Heart left ventricle (tissue), 16 donors: ENCODE results near the gene NHLRC4. TPM values are rescaled to one million over a fixed set of nuclear protein-coding genes. Genes with fewer than 3 reads are reported as not detected.

Source experiments
- ATAC-seq, 4 donors: fragments of 200-7000 bp; cut with Tn5 transposase; one replicate each; pipeline ENCODE4 v1.9.1; 2020 to 2022; ENCODE audit warnings: moderate library complexity in 4 of 4, mild to moderate bottlenecking in 3 of 4, moderate number of reproducible peaks in 1 of 4
- DNase-seq, 5 donors: peaks; one replicate each; pipeline ENCODE4 v3.0.0-alpha.2; 2020
- H3K27ac ChIP-seq, 12 donors: fragments of 200-600 bp; sonication (generic) in 4 of 12; one replicate each; pipeline versions ENCODE4 v1.5.0 to v1.8.0; 2016 to 2022; ENCODE audit warnings: mild to moderate bottlenecking in 2 of 12
- H3K27me3 ChIP-seq, 9 donors: fragments of 200-600 bp; sonication (generic) in 2 of 9; one replicate each; pipeline versions ENCODE4 v1.5.1 to v1.8.0; 2016 to 2022; ENCODE audit warnings: mild to moderate bottlenecking in 3 of 9
- H3K36me3 ChIP-seq, 9 donors: fragments of 200-600 bp; sonication (generic) in 2 of 9; one replicate each; pipeline versions ENCODE4 v1.5.0 to v1.8.0; 2018 to 2022; ENCODE audit warnings: mild to moderate bottlenecking in 2 of 9
- H3K4me1 ChIP-seq, 12 donors: fragments of 200-600 bp; sonication (generic) in 4 of 12; one replicate each; pipeline versions ENCODE4 v1.5.0 to v1.8.0; 2016 to 2022; ENCODE audit warnings: mild to moderate bottlenecking in 3 of 12
- H3K4me3 ChIP-seq, 12 donors: fragments of 200-600 bp; sonication (generic) in 4 of 12; one replicate each; pipeline versions ENCODE4 v1.5.0 to v1.8.0; 2017 to 2022; ENCODE audit warnings: mild to moderate bottlenecking in 9 of 12, moderate library complexity in 4 of 12
- H3K9me3 ChIP-seq, 12 donors: fragments of 200-600 bp; sonication (generic) in 4 of 12; one replicate each; pipeline versions ENCODE4 v1.5.0 to v1.8.0; 2016 to 2022; ENCODE audit warnings: mild to moderate bottlenecking in 1 of 12
- CTCF ChIP-seq, 12 donors: fragments of 200-600 bp; sonication (generic) in 4 of 12; IDR thresholded peaks; one replicate each; pipeline versions ENCODE4 v1.5.0 to v1.8.0; 2018 to 2022; ENCODE audit warnings: antibody characterized with exemption in 12 of 12, mild to moderate bottlenecking in 5 of 12
- POLR2A ChIP-seq, 2 donors: fragments of 450-650 bp; IDR thresholded peaks; one replicate each; pipeline ENCODE4 v1.6.1; 2017; ENCODE audit warnings: antibody characterized with exemption in 2 of 2, mild to moderate bottlenecking in 2 of 2, moderate library complexity in 2 of 2
- WGBS, 4 donors: extraction: QIAGEN DNeasy Blood & Tissue Kit in 2 of 4; methylation state at CpG; one replicate each; pipeline versions ENCODE4 v1.1.5 to v1.1.7; 2013 to 2018; 5-methylcytosine and 5-hydroxymethylcytosine counted together
- intact Hi-C, 10 donors: fragments of 100-400 bp; cut with DNase I; formaldehyde crosslinking; loops; one replicate each; pipeline versions ENCODE4 v1.11.1 to v1.14.2; 2022
- long read RNA-seq, 3 donors: library from polyadenylated mRNA; unstranded; transcript quantifications; one replicate each; pipeline ENCODE4 v2.0.0, GENCODE V29; 2020 to 2021
- polyA plus RNA-seq, 2 donors: library from polyadenylated mRNA; stranded (reverse); fragments of 200-250 nt; gene quantifications; one replicate each; pipeline ENCODE4 v1.2.3, GENCODE V29; 2013
- total RNA-seq, 9 donors: library from RNA; depleted of rRNA in 2 of 9; stranded (reverse); fragments of >200 nt in 2 of 9; fragmentation: NEBNext Ultra II Directional in 3 of 9; extraction: Animal tissue kit (Norgen Biotek cat#: 25700) in 3 of 9; gene quantifications; one replicate each; pipeline versions ENCODE4 v1.1.0 to v1.2.4, GENCODE V29; 2016 to 2023
- donor health status: ischemic (EF 13 %, LVEDD 7.1; RV severe dilation, severe dysfunction).
- donor health status: healthy with polysubstance abuse.
- donor health status: DM: no; HTN: yes; CAD: no.
- donor health status: DM: no; HTN: no; CAD: no.
- donor health status: ischemic (EF 25% LVEDD 6.9; RV normal size, moderate dysfunction).
- donor health status: ischemic (EF 25% LVEDD 5.7; RV mildly dilated, moderate dysfunction).
- donor health status: healthy.
- donor health status: DM: yes; HTN: yes; CAD: no.
- donor health status: ischemic (EF 35%, LVEDD 5.7; RV mildly dilated, moderate dysfunction).
- donor health status: nonischemic (EF 11% LVEDD 7.7; RV severe dilation, severe dysfunction).
- donor health status: DM: yes; HTN: yes; CAD: no.
- donor health status: PGD.
- donor health status: ischemic (EF 29% LVEDD 5.4; RV normal size, mild dysfunction).
- donor health status: nonischemic (EF 23%, LVEDD 6.1; RV moderate dilation, normal function).

NHLRC4 gene, protein sequence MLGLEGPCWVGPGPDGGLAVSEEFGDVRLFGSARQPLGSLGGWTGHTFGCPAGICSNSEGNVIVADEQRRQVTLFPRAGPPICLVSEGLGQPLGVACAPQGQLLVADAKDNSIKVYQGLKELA
- total RNA-seq: under 1 TPM in 8 of 9 donors, not detected in 1; 0.23 to 0.86 (median 0.56) TPM
- polyA plus RNA-seq: under 1 TPM; 0.46 to 0.50 TPM
- long read RNA-seq, donor 1, partial matches to known transcripts: 0 of 1 reads
- long read RNA-seq, donor 1, other reads (novel, unspliced or antisense): 1 of 1 reads
- long read RNA-seq, donor 2: 0 reads
- long read RNA-seq, donor 3, partial matches to known transcripts: 0 of 1 reads
- long read RNA-seq, donor 3, other reads (novel, unspliced or antisense): 0 of 1 reads

DNA sequence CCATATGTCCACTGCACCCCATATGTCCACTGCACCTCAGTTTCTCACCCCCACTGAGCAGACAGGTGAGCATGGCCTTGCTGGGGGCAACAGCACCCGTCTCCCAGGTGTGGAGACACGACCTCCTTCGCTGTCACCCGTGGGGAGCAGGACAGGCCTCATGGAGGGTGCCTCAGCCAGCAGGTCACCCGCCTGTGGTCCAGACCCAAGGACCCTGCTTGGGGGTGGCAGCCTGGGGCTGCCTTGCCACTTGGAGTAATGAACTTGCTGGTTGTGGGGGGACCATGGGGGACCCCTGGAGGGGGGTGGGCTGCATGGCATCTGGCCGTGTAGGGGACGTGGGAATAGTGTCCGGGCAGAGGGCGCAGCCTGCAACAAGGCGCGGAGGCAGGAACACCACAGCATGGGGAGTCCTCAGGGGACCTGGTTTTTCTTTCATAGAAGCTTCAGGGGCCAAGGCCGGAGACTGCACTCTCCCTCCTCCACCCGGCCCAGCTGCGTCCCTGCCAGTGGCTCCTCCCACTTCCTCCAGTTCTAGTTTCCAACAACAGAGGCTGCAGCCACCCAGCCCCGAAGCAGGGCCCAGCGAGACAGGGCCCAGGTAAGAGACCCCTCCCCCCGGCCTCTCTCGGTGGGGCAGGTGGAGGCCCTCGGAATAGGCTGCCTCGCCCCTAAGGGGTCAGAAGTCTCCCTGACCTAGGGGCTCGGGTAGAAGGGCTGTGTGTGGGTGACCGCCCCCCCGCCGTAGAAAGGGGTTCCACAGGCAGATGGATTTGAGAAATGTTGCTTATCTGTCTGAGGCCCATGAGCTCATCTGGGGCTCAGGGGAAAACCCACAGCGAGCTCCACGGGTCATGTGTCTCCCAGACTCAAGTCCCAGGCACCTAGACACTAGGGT lies at the start of gene NHLRC4:
TSS of gene NHLRC4 (plus strand) at position 531 of the 898 bp plus-strand sequence. CDS start 1,043 bp downstream, outside the sequence.
- intact Hi-C loops: no loop called here
- ATAC-seq: peak; percentile 49 to 79 (median 52)
- H3K4me1 ChIP-seq: peaks cover 0 to 46% (median 39%) of the 10 kb centered on the region in 12 donors

GRCh38 chr16:518858-519257 lies 47.9 kb upstream of the NHLRC4 start:
- DNase-seq (no peak), ATAC-seq (peak in 1 of 4 donors; percentile 6)
- no peaks in the 10 kb centered on the region for H3K9me3 ChIP-seq
- WGBS, 4 donors: 91 to 96% (median 92%) methylated on average over 6 to 9 of the region's 9 CpGs
- H3K27ac ChIP-seq: no peak overlapping the region
- H3K27me3 ChIP-seq: no peaks in the 10 kb centered on the region
- peaks cover 0 to 61% (median 42%) of the 10 kb centered on the region in 9 donors for H3K36me3 ChIP-seq
- no peak overlapping the region for H3K4me3 ChIP-seq
- no peak for TF ChIP-seq CTCF (IDR thresholded peaks at IDR 0.05)
- no peak for TF ChIP-seq POLR2A (IDR thresholded peaks at IDR 0.05)
- intact Hi-C loops: no loop called here
- H3K4me1 ChIP-seq: no peaks in the 10 kb centered on the region

More for the DNA sequence above, at the start of gene NHLRC4:
- Histone ChIP-seq H3K27me3 (peaks cover 1 to 27% (median 4%) of the 10 kb centered on the region in 9 donors), H3K9me3 (no peaks in the 10 kb centered on the region), H3K36me3 (no peaks in the 10 kb centered on the region), H3K4me3 (peak within 1 kb of the TSS in 10 of 12 donors; percentile 39 to 58 (median 45)), H3K27ac (peak within 1 kb of the TSS in 10 of 12 donors; percentile 5 to 75 (median 64))
- TF ChIP-seq CTCF (IDR thresholded peaks at IDR 0.05) (peak in 2 of 12 donors; percentile 12 to 19), POLR2A (IDR thresholded peaks at IDR 0.05) (no peak)
- peak; percentile 81 to 87 (median 86) for DNase-seq
- 28 to 45% (median 37%) methylated on average over 11 to 26 of the region's 26 CpGs for WGBS, 4 donors

DNA sequence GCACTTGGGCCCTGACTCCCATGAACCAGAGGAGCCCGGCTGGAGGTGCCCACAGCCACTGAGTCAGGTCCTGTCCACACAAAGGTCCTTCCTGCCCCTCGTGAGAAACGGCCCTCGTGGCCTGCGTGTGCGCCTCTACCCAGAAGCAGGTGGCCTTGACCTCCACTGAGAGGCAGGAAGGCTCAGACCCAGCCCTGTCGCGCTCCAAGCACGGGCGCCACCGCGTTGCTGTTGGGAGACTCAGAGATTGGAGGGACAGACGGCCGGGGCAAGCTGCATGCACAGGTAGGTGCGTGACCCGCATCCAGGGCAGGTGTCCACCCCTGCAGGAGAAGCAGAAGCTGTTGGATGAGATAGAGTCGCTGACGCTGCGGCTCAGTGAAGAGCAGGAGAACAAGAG lies 47.4 kb upstream of the NHLRC4 start:
- no peaks in the 10 kb centered on the region for H3K27me3 ChIP-seq
- no peak overlapping the region for H3K4me3 ChIP-seq
- no peak for DNase-seq
- 92 to 97% (median 96%) methylated on average over 18 to 19 of the region's 19 CpGs for WGBS, 4 donors
- H3K27ac ChIP-seq: no peak overlapping the region
- no peak for TF ChIP-seq CTCF (IDR thresholded peaks at IDR 0.05)
- no peak for TF ChIP-seq POLR2A (IDR thresholded peaks at IDR 0.05)
- no peak for ATAC-seq
- H3K4me1 ChIP-seq: peaks cover 0 to 3% (median 0%) of the 10 kb centered on the region in 12 donors
- peaks cover 0 to 57% (median 41%) of the 10 kb centered on the region in 9 donors for H3K36me3 ChIP-seq
- H3K9me3 ChIP-seq: no peaks in the 10 kb centered on the region
- intact Hi-C loops: no loop called here
